HL-60 (cell line): ENCODE data around the gene MACROD2.

ENCODE experiments used
- POLR2AphosphoS5 ChIP-seq: IDR thresholded peaks from 2 replicates; pipeline ENCODE4 v1.6.1; 2012; ENCODE audit warnings: low read depth
- TF ChIP-seq, protein P1 (sequence below): IDR thresholded peaks from 2 replicates; pipeline ENCODE4 v1.6.1; 2012; ENCODE audit warnings: low read depth; ENCODE audit not compliant: insufficient replicate concordance
- TF ChIP-seq, protein P2 (sequence below): IDR thresholded peaks from one replicate; pipeline ENCODE4 v1.5.1; 2011; ENCODE audit warnings: low read length, control low read depth, inconsistent platforms; ENCODE audit not compliant: insufficient read depth

DNA sequence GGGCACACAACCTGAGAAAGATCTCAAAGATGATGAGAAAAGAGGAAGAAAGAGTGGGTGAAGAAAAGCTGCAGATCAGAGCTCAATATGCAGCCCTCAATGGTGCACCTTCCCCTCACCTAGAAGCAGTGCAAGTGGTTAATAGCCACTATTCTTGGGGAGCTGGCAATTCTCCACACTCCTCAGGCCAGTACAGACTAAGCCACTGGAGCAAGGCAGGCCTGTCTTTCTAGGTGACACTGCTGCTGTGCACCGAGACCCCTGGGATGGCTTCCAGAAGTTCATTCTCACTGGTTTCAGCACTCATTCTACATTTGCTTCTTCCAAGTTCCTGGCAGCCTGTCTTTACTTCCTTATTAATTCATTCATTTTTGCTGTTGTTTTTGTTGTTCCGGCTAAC is 1604.6 kb downstream of the MACROD2 start:
- TF ChIP-seq, protein P1, sequence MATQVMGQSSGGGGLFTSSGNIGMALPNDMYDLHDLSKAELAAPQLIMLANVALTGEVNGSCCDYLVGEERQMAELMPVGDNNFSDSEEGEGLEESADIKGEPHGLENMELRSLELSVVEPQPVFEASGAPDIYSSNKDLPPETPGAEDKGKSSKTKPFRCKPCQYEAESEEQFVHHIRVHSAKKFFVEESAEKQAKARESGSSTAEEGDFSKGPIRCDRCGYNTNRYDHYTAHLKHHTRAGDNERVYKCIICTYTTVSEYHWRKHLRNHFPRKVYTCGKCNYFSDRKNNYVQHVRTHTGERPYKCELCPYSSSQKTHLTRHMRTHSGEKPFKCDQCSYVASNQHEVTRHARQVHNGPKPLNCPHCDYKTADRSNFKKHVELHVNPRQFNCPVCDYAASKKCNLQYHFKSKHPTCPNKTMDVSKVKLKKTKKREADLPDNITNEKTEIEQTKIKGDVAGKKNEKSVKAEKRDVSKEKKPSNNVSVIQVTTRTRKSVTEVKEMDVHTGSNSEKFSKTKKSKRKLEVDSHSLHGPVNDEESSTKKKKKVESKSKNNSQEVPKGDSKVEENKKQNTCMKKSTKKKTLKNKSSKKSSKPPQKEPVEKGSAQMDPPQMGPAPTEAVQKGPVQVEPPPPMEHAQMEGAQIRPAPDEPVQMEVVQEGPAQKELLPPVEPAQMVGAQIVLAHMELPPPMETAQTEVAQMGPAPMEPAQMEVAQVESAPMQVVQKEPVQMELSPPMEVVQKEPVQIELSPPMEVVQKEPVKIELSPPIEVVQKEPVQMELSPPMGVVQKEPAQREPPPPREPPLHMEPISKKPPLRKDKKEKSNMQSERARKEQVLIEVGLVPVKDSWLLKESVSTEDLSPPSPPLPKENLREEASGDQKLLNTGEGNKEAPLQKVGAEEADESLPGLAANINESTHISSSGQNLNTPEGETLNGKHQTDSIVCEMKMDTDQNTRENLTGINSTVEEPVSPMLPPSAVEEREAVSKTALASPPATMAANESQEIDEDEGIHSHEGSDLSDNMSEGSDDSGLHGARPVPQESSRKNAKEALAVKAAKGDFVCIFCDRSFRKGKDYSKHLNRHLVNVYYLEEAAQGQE: no peak
- TF ChIP-seq, protein P2, sequence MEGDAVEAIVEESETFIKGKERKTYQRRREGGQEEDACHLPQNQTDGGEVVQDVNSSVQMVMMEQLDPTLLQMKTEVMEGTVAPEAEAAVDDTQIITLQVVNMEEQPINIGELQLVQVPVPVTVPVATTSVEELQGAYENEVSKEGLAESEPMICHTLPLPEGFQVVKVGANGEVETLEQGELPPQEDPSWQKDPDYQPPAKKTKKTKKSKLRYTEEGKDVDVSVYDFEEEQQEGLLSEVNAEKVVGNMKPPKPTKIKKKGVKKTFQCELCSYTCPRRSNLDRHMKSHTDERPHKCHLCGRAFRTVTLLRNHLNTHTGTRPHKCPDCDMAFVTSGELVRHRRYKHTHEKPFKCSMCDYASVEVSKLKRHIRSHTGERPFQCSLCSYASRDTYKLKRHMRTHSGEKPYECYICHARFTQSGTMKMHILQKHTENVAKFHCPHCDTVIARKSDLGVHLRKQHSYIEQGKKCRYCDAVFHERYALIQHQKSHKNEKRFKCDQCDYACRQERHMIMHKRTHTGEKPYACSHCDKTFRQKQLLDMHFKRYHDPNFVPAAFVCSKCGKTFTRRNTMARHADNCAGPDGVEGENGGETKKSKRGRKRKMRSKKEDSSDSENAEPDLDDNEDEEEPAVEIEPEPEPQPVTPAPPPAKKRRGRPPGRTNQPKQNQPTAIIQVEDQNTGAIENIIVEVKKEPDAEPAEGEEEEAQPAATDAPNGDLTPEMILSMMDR: no peak
- TF ChIP-seq POLR2AphosphoS5: no peak
